GM12878 (cell line): Measurements from ENCODE around the gene HIVEP3. TPM values are rescaled to one million over a fixed set of nuclear protein-coding genes. Genes with fewer than 3 reads are reported as not detected.

Source experiments
- ATAC-seq: fragments of 200-7000 bp; cut with Tn5 transposase; 3 replicates; pipeline ENCODE4 v1.9.1; 2020; ENCODE audit warnings: mild to moderate bottlenecking, moderate library complexity
- BruUV-seq: library from RNA; stranded (reverse); fragments of 400-500 nt; replicated peaks from 2 replicates; lab custom pipeline; 2021; lab: Mats Ljungman, UMichigan
- CTCF ChIA-PET: fragments of 300-600 bp; sonication (Branson Sonifier 250); formaldehyde crosslinking; extraction: SDS; loops from one replicate; lab custom pipeline; 2021; ENCODE audit warnings: inconsistent platforms; lab: Yijun Ruan, JAX
- POLR2A ChIA-PET: fragments of 350-600 bp; formaldehyde crosslinking; extraction: SDS; loops from one replicate; lab custom pipeline; 2021; ENCODE audit warnings: inconsistent platforms; lab: Charles Lee
- RAD21 ChIA-PET: fragments of 300-600 bp; sonication (Branson Sonifier 250); formaldehyde crosslinking; loops from one replicate; lab custom pipeline; 2023; ENCODE audit warnings: antibody characterized with exemption; ENCODE audit not compliant: unreplicated experiment; lab: Charles Lee
- SMC1A ChIA-PET: fragments of 300-600 bp; sonication (Branson Sonifier 250); formaldehyde crosslinking; loops from one replicate; lab custom pipeline; 2023; ENCODE audit not compliant: unreplicated experiment, uncharacterized antibody; lab: Charles Lee
- DNase-seq: peaks from one replicate; pipeline ENCODE4 v3.0.0-alpha.2; 2011; ENCODE audit warnings: low read depth, low spot score
- FAIRE-seq: peaks from 3 replicates; lab custom pipeline; 2011; peaks lifted over from hg19 to GRCh38; lab: Jason Lieb, UNC
- H2AFZ ChIP-seq: 2 replicates; pipeline ENCODE4 v1.6.0; 2011; ENCODE audit warnings: low read depth, low read length, control low read depth; ENCODE audit not compliant: control insufficient read depth
- H3K27ac ChIP-seq: 2 replicates; pipeline ENCODE4 v1.5.1; 2011; ENCODE audit warnings: control low read depth; ENCODE audit not compliant: control insufficient read depth, insufficient read depth
- H3K27me3 ChIP-seq, 2 experiments: replicated peaks in 1 of 2; 2 replicates each; pipeline versions ENCODE4 v1.6.0 to v1.6.1; 2011; ENCODE audit warnings: low read length in 1 of 2; ENCODE audit not compliant: control insufficient read depth in 2 of 2, insufficient read depth in 2 of 2
- H3K36me3 ChIP-seq, 2 experiments: 2 replicates each; pipeline ENCODE4 v1.5.1; 2011; ENCODE audit warnings: low read length in 1 of 2; ENCODE audit not compliant: control insufficient read depth in 2 of 2, insufficient read depth in 2 of 2
- H3K4me1 ChIP-seq: 2 replicates; pipeline ENCODE4 v1.6.1; 2011; ENCODE audit warnings: mild to moderate bottlenecking, low read length, moderate library complexity, mixed read lengths; ENCODE audit not compliant: control insufficient read depth, insufficient read depth
- H3K4me2 ChIP-seq: 2 replicates; pipeline ENCODE4 v1.6.0; 2011; ENCODE audit warnings: control low read depth; ENCODE audit not compliant: control insufficient read depth, insufficient read depth
- H3K4me3 ChIP-seq: fragments of 200-600 bp; sonication (generic); 2 replicates; pipeline ENCODE4 v1.5.1; 2016
- H3K79me2 ChIP-seq: 2 replicates; pipeline ENCODE4 v1.6.0; 2011; ENCODE audit warnings: low read length; ENCODE audit not compliant: control insufficient read depth, insufficient read depth
- H3K9ac ChIP-seq: 2 replicates; pipeline ENCODE4 v1.8.0; 2011; ENCODE audit warnings: low read length, control low read depth, mixed read lengths; ENCODE audit not compliant: control insufficient read depth, insufficient read depth
- H3K9me3 ChIP-seq: replicated peaks from 3 replicates; pipeline ENCODE4 v1.5.1; 2011; ENCODE audit warnings: mild to moderate bottlenecking, low read length; ENCODE audit not compliant: control insufficient read depth, insufficient read depth
- H4K20me1 ChIP-seq: 2 replicates; pipeline ENCODE4 v1.6.0; 2011; ENCODE audit not compliant: control insufficient read depth, insufficient read depth
- BMI1 ChIP-seq: fragments of 450-650 bp; IDR thresholded peaks from 2 replicates; pipeline ENCODE4 v1.6.1; 2016; ENCODE audit warnings: mild to moderate bottlenecking, moderate library complexity, borderline replicate concordance
- HDGF ChIP-seq: fragments of 450-650 bp; IDR thresholded peaks from 2 replicates; pipeline ENCODE4 v1.6.1; 2016; ENCODE audit warnings: antibody characterized with exemption
- IKZF2 ChIP-seq, 2 experiments: fragments of 450-650 bp; IDR thresholded peaks; 2 replicates each; pipeline ENCODE4 v1.6.1; 2017; ENCODE audit warnings: mild to moderate bottlenecking in 2 of 2, moderate library complexity in 2 of 2
- JUND ChIP-seq: IDR thresholded peaks from 2 replicates; pipeline ENCODE4 v1.6.1; 2012; ENCODE audit warnings: low read depth, mild to moderate bottlenecking, low read length, improper control_type of control experiment, moderate library complexity
- LARP7 ChIP-seq: fragments of 450-650 bp; IDR thresholded peaks from 2 replicates; pipeline ENCODE4 v1.6.1; 2017; ENCODE audit warnings: mild to moderate bottlenecking
- MEF2A ChIP-seq: IDR thresholded peaks from 2 replicates; pipeline ENCODE4 v1.6.1; 2011; ENCODE audit warnings: low read depth, mild to moderate bottlenecking, low read length, moderate library complexity; ENCODE audit not compliant: insufficient read depth
- NFXL1 ChIP-seq: fragments of 450-650 bp; IDR thresholded peaks from 2 replicates; pipeline ENCODE4 v1.6.1; 2017; ENCODE audit warnings: antibody characterized with exemption, mild to moderate bottlenecking, borderline replicate concordance
- SPI1 ChIP-seq: IDR thresholded peaks from 2 replicates; pipeline ENCODE4 v1.6.1; 2011; ENCODE audit warnings: low read depth, mild to moderate bottlenecking, low read length, moderate library complexity, borderline replicate concordance; ENCODE audit not compliant: insufficient read depth
- ZNF384 ChIP-seq: IDR thresholded peaks from 2 replicates; pipeline ENCODE4 v1.6.1; 2012; ENCODE audit warnings: low read depth, mild to moderate bottlenecking, low read length, improper control_type of control experiment, borderline replicate concordance
- WGBS: methylation state at CpG from one replicate; pipeline ENCODE4 v1.1.6; 2016; ENCODE audit warnings: low lambda C conversion rate; ENCODE audit not compliant: insufficient replicate concordance, insufficient coverage; ENCODE audit errors: missing lambda C conversion rate; 5-methylcytosine and 5-hydroxymethylcytosine counted together
- in situ Hi-C: fragments of 300-500 bp; cut with MboI; formaldehyde crosslinking; loops from 9 replicates; pipeline ENCODE4 v1.14.3; 2018; ENCODE audit warnings: mixed read lengths
- intact Hi-C: fragments of 100-400 bp; cut with micrococcal nuclease; formaldehyde crosslinking; loops from one replicate; pipeline ENCODE4 v1.14.2; 2022; ENCODE audit not compliant: unreplicated experiment
- polyA plus RNA-seq, 11 experiments: library from polyadenylated mRNA; depleted of rRNA in 4 of 11; unstranded in 6 of 11; stranded (reverse) in 5 of 11; fragments of >200 nt; fragmentation: Nextera tagmentation in 4 of 11; fragmentation: Illumina TruSeq in 1 of 11; extraction: Ambion mirVana in 4 of 11; extraction: Trizol in 1 of 11; gene quantifications; 1 replicate in 1 of 11; 2 replicates in 10 of 11; pipeline versions ENCODE4 v1.2.1 to v1.2.3, GENCODE V29; 2011 to 2016; ENCODE audit warnings: inconsistent platforms in 2 of 11, missing spikeins in 2 of 11, low read depth in 1 of 11
- total RNA-seq, 4 experiments: library from RNA; depleted of rRNA in 3 of 4; stranded (reverse); fragments of >200 nt in 3 of 4; fragmentation: Illumina TruSeq in 1 of 4; extraction: Trizol in 1 of 4; gene quantifications; 2 replicates each; pipeline versions ENCODE4 v1.2.1 to v1.2.3, GENCODE V29; 2013 to 2021
- TF ChIP-seq, protein P1 (sequence below): fragments of 150-350 bp; IDR thresholded peaks from 2 replicates; pipeline ENCODE4 v1.6.1; 2014; ENCODE audit warnings: mild to moderate bottlenecking, low read depth, low read length

HIVEP3 gene
- total and polyA plus RNA-seq, 10 of the 15 experiments (the other 5 are each of a cell fraction or from before 2014, with no cell fraction given): 1.8 to 13.6 (median 3.8) TPM

DNA sequence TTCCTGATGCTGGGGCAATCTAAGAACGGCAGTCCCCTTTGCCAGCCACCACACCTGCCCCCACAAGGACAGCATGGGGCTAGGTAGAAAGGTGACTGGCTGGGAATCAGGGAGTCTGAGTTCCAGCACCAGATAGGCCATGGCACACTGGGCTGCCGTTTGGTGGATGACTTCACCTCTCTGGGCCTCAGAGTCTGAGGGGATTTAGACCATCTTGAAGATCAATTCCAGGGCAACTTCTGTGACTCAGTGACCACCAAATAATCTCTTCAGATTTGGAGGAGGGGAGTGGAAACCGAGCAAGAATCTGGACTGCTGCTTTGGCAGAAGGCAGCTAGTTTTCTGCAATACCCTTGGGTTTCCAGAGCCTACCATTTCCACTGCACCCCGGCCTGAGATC is 342.1 kb downstream of the HIVEP3 start:
- H3K9me3 ChIP-seq: no peaks in the 10 kb centered on the region
- ChIA-PET SMC1A (interaction anchor here (0.9 to 8.7 kb wide), 10 partner anchors 79 to 597 kb away, joined by 3 to 126 read pairs (median 4); no protein-coding TSS in a partner anchor), POLR2A (interaction anchor here (1.1 to 1.2 kb wide), 2 partner anchors 79 to 292 kb away, joined by 3 to 4 read pairs; no protein-coding TSS in a partner anchor), CTCF (interaction anchor here (1.0 to 6.2 kb wide), 9 partner anchors 77 to 598 kb away, joined by 3 to 66 read pairs (median 21); no protein-coding TSS in a partner anchor), RAD21 (interaction anchor here (0.5 to 9.1 kb wide), 10 partner anchors 46 to 966 kb away, joined by 3 to 58 read pairs (median 6); no protein-coding TSS in a partner anchor)
- no peak overlapping the region for H2AFZ ChIP-seq
- H3K9ac ChIP-seq: no peak overlapping the region
- ATAC-seq (no peak), DNase-seq (no peak), FAIRE-seq (no peak)
- no peak overlapping the region for H3K4me2 ChIP-seq
- TF ChIP-seq SPI1: no peak
- TF ChIP-seq IKZF2 (IDR thresholded peaks at IDR 0.05): no peak
- TF ChIP-seq HDGF: no peak
- TF ChIP-seq JUND: no peak
- TF ChIP-seq, protein P1, sequence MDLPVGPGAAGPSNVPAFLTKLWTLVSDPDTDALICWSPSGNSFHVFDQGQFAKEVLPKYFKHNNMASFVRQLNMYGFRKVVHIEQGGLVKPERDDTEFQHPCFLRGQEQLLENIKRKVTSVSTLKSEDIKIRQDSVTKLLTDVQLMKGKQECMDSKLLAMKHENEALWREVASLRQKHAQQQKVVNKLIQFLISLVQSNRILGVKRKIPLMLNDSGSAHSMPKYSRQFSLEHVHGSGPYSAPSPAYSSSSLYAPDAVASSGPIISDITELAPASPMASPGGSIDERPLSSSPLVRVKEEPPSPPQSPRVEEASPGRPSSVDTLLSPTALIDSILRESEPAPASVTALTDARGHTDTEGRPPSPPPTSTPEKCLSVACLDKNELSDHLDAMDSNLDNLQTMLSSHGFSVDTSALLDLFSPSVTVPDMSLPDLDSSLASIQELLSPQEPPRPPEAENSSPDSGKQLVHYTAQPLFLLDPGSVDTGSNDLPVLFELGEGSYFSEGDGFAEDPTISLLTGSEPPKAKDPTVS: no peak
- TF ChIP-seq BMI1: no peak
- TF ChIP-seq ZNF384: no peak
- no peak for TF ChIP-seq NFXL1
- TF ChIP-seq LARP7: no peak
- TF ChIP-seq MEF2A: no peak
- WGBS: 45% methylated on average over 4 of the region's 4 CpGs
- no peaks in the 10 kb centered on the region for H4K20me1 ChIP-seq
- H3K27ac ChIP-seq: no peak overlapping the region
- BruUV-seq: no TSS peak
- H3K27me3 ChIP-seq: no peaks in the 10 kb centered on the region
- no peaks in the 10 kb centered on the region for H3K79me2 ChIP-seq
- H3K4me1 ChIP-seq: peaks cover 14% of the 10 kb centered on the region
- H3K36me3 ChIP-seq: peaks cover 0 to 5% of the 10 kb centered on the region in 2 experiments; a peak in 2 of 4 replicates
- in situ Hi-C loops (loop anchor here (10.0 kb wide), 2 partner anchors 458 to 598 kb away; no protein-coding TSS in a partner anchor), intact Hi-C loops (loop anchor here (10.0 kb wide), 1 partner anchor 568 kb away; no protein-coding TSS in a partner anchor)
- H3K4me3 ChIP-seq: no peak overlapping the region
